NCI-H345 (cell line): ENCODE results near the gene TDP2.
"Not testable (repeated sequence)": the region's sequence is repeated elsewhere in the genome, so short reads cannot be mapped to it uniquely, and the experiment has no call there.

Experiments used
- DNase-seq: peaks from one replicate; lab custom pipeline; 2025; lab: John Stamatoyannopoulos, UW

Gene TDP2

GRCh38 chr6:24678792-24679352 lies 12.2 kb upstream of the TDP2 start:
- not testable (repeated sequence) for DNase-seq

DNA sequence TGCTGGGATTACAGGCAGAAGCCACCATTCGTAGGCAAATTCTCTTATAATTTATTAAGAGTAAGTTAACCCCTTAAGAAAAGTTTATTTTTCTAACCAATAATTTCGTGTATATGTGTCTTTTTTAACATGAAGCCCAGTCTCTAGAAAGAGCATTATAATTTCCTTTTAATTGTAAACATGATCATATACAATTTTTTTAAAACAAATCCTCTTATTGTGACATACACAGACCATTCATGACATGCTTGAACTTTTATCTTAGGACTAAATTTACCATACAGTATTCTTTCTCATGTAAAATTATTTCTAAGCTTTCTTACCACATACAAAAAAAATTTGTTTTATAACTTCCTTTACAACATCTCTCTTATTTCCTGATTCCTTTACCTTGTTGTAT lies 6.9 kb upstream of the TDP2 start:
- DNase-seq: no peak

DNA sequence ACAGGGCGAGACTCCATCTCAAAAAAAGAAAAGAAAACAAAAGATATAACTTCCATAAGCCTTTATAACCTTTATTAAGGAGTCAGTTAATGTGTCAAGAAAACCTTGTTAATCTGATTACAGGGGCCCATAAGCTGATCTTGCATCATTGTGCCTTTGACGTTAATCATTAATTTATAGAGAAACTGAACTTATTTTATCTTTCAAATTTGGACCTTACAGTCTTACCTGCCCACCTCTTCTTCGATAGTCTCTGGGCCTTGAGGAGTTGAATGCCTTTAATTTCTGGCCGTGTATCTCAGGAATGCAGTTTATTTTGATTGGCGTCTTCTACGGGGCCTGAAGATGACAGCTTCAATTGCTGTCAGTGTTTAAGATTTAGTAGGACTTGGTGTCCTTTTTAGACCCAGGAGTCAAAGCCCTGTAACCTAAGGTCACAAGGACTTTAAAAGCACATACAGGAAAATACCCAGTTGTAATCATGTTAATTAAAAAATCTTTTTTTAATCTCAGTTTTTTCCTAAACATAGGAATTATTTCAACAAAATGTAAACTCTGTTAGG lies 6.0 kb upstream of the TDP2 start:
- DNase-seq: no peak

GRCh38 chr6:24671077-24671476 lies 4.4 kb upstream of the TDP2 start:
- DNase-seq: not testable (repeated sequence)

GRCh38 chr6:24670492-24670891 lies 3.8 kb upstream of the TDP2 start:
- DNase-seq: not testable (repeated sequence)

DNA sequence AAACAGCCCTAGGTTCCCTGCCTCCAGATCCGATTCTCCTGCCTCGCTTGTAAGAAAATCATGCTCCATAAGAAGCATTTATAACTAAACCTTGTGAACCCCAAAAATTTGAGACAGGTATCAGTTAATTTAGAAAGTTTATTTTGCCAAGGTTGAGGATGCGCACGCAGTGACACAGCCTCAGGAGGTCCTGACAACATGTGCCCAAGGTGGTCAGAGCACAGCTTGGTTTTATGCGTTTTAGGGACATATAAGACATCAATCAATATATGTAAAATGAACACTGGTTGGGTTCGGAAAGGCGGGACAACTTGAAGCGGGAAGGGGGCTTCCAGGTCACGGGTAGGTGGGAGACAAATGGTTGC lies 2.3 kb upstream of the TDP2 start:
- no peak for DNase-seq

GRCh38 chr6:24668066-24668996 lies 1.6 kb upstream of the TDP2 start:
- DNase-seq: not testable (repeated sequence)

GRCh38 chr6:24667378-24667803 lies 692 bp upstream of the TDP2 start:
- DNase-seq: no peak

DNA sequence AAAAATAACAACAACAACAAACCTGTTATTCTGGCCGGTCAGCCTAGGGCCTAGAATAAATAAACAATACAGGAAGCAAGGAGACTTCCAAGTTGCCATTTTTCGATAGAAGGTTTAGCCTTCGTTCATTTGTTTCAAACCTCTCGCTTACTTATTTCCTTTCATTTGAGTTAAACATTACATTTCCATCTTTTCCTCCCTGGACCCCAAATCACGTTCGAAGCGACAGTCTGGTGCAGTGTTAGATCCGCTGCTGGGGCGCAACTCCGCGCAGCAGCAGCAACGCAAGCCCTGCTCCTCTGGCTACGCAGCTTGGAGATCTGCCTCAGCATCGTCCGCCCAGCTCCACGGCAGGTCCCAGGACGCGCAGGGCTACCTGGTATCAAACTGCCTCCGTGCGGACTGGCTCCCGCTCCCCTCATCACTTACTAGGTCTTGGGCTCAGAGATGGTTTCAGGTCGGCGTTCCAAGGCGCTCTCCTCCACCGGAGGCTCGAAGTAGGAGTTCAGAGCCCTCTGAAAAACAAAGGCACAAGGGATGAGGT lies 530 bp downstream of the TDP2 start:
- peak; percentile 55 for DNase-seq

- DNase-seq: no peak
Observed at GRCh38 chr6:24664046-24664987, 2.4 kb downstream of the TDP2 start.

- no peak for DNase-seq
Observed at GRCh38 chr6:24663189-24663588, 3.5 kb downstream of the TDP2 start.

DNA sequence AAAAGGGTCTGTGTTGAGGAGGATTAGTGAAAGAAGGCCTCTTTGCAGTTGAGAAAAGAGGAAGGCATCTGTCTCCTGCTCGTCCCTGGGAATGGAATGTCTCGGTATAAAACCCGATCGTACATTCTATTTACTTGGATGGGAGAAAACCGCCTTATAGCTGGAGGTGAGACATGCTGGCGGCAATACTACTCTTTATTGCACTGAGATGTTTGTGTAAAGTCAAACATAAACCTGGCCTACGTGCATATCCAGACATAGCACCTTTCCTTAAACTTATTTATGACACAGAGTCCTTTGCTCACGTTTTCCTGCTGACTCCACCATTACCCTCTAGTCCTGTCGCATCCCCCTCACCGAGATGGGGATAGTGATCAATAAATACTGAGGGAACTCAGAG lies 4.5 kb downstream of the TDP2 start:
- DNase-seq: no peak

DNA sequence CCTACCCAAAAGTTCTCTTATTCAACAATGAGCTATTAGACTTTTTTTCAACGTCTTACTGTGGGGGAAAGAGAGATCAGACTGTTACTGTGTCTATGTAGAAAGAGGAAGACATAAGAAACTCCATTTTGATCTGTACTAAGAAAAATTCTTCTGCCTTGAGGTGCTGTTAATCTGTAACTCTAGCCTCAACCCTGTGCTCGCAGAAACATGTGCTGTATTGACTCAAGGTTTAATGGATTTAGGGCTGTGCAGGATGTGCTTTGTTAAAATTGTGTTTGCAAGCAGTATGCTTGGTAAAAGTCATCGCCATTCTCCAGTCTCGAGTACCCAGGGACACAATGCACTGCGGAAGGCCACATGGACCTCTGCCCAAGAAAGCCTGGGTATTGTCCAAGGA lies 4.9 kb downstream of the TDP2 start:
- not testable (repeated sequence) for DNase-seq

GRCh38 chr6:24660105-24660504 lies 6.6 kb downstream of the TDP2 start:
- DNase-seq: no peak

DNA sequence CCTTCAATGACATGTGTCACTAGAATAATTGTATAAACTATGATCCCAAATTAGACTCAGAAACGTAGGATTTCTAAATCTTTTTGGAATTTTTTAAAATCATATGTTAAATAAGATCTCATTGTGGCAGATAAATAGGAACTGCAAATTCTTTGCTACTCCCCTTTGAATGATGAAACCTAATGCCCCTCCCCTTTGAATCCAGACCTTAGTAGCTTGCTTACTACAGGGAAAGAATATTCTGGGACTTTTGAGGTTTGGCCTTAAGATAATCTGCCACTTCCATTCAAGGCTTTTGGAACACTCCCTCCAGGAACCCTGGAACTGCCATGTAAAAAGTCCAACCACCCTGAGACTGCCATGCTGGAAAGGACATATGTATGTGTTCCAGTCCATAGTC lies 7.1 kb downstream of the TDP2 start:
- no peak for DNase-seq

DNA sequence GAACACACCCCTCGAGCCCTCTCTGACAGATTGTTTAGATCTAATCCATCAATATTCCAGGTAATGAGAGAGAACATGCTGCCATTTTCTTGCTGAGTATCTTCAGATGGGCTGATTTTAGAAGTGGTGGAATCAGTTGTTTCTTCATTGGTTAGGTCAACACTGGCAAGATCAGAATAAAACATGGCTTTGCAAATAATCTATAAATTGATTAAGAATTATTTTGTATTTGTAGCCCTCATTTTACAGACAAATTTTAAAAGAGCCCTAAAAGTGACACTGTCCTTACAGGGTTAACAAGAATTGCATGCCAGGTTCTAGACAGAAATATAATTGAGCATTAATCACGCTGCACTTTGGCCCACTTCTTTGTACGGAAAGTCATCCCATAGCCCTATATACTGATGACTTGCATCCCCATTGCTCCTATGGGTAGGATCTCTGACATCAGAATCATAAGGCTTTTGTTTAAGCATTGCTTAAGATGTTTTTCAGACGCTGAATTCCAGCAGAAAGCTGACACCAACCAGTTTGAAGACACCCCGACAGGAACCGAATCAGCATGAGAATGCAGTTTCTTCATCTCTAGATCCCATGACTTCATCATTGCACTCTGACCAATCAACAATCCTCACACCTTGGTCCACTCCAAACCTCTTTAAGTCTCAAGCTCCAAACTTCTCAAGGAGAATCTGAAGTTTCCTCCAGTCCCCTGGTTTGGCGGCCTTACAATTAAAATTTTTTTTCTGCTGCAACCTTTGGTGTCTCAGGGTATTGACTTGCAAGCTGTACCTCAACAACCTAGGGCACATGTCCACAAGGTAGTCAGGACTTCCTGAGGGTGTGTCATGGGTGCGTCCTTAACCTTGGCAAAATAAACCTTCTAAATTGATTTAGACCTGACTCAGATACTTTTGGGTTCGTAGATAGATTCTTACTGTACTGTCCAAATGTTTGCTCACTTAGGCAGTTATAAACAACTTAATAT lies 7.8 kb downstream of the TDP2 start:
- DNase-seq: no peak

- no peak for DNase-seq
Observed at GRCh38 chr6:24655215-24655614, 11.5 kb downstream of the TDP2 start.

DNA sequence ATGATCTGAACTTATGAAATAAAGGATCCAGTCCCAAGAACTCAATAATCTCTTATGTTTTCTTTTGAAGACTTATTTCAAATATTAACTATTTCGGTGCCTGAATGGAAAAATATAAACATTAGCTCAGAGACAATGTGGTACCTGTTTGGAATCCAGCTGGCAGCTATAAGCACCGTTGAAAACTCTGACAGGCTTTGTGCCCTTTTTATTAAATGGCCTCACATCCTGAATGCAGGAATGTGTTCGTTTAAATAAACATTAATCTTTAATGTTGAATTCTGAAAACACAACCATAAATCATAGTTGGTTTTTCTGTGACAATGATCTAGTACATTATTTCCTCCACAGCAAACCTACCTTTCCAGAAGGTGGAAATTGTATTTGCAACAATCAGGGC lies 16.3 kb downstream of the TDP2 start:
- no peak for DNase-seq

- DNase-seq: no peak
Observed at GRCh38 chr6:24649691-24650090, 17.0 kb downstream of the TDP2 start.

DNA sequence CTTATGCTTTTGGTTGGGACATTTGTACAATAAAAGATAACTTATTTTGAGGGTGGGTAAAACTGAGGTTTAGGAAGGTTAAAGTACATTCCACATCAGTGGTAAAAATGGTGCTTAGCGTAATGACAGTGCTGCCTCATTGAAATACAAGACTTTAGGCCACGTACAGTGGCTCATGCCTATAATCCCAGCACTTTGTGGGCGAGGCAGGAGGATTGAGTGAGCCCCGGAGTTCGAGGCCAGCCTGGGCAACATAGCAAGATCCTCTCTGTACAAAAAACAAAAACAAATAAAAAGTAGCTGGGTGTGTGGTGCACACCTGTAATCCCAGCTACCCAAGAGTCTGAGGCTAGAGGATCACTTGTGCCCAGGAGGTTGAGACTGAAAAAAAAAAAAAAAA lies 18.4 kb downstream of the TDP2 start:
- DNase-seq: no peak

GRCh38 chr6:24646771-24647170 lies 19.9 kb downstream of the TDP2 start:
- DNase-seq: no peak
